HepG2 (cell line): ENCODE results near the gene CRYZL1. TPM values are rescaled to one million over a fixed set of nuclear protein-coding genes. Genes with fewer than 3 reads are reported as not detected.
"Not testable (repeated sequence)": the region's sequence is repeated elsewhere in the genome, so short reads cannot be mapped to it uniquely, and the experiment has no call there.

Source experiments
- ATAC-seq: fragments of 200-7000 bp; cut with Tn5 transposase; 3 replicates; pipeline ENCODE4 v1.9.1; 2020; ENCODE audit warnings: mild to moderate bottlenecking, moderate library complexity
- BruUV-seq: library from RNA; stranded (reverse); fragments of 400-500 nt; replicated peaks from 2 replicates; lab custom pipeline; 2021; lab: Mats Ljungman, UMichigan
- CTCF ChIA-PET: fragments of 300-600 bp; formaldehyde crosslinking; extraction: SDS; loops from one replicate; lab custom pipeline; 2021; ENCODE audit warnings: low total read pairs, inconsistent platforms, low intra/inter-chr PET ratio; lab: Yijun Ruan, JAX
- POLR2A ChIA-PET: fragments of 350-600 bp; sonication (Branson Sonifier 250); formaldehyde crosslinking; loops from one replicate; lab custom pipeline; 2020; ENCODE audit warnings: antibody characterized with exemption, inconsistent platforms; lab: Yijun Ruan, JAX
- DNase-seq: peaks from one replicate; pipeline ENCODE4 v3.0.0-alpha.2; 2015; ENCODE audit warnings: low spot score
- FAIRE-seq: peaks from 3 replicates; lab custom pipeline; 2011; peaks lifted over from hg19 to GRCh38; lab: Jason Lieb, UNC
- H2AFZ ChIP-seq: one replicate; pipeline ENCODE4 v1.6.1; 2011; ENCODE audit warnings: low read length, inconsistent platforms
- H3K27ac ChIP-seq: fragments of 300-600 bp; 3 replicates; pipeline ENCODE4 v1.8.0; 2011; ENCODE audit warnings: mixed run types, mild to moderate bottlenecking, mixed read lengths, low read length, inconsistent platforms; ENCODE audit not compliant: insufficient read depth; ENCODE audit errors: extremely low read length
- H3K27me3 ChIP-seq, 2 experiments: fragments of 200-600 bp in 1 of 2; 2 replicates in 1 of 2; 3 replicates in 1 of 2; pipeline versions ENCODE4 v1.6.0 to v1.8.0; 2011; ENCODE audit warnings: low read length in 2 of 2, mild to moderate bottlenecking in 2 of 2, moderate library complexity in 2 of 2, inconsistent platforms in 1 of 2; ENCODE audit not compliant: insufficient read depth in 2 of 2, control insufficient read depth in 1 of 2
- H3K36me3 ChIP-seq, 2 experiments: fragments of 200-600 bp in 1 of 2; replicated peaks in 1 of 2; 2 replicates in 1 of 2; 3 replicates in 1 of 2; pipeline versions ENCODE4 v1.5.1 to v1.8.0; 2011; ENCODE audit warnings: low read length in 2 of 2, inconsistent platforms in 1 of 2; ENCODE audit not compliant: insufficient read depth in 2 of 2, control insufficient read depth in 1 of 2
- H3K4me1 ChIP-seq: 2 replicates; pipeline ENCODE4 v1.5.1; 2012; ENCODE audit warnings: low read length, inconsistent platforms; ENCODE audit not compliant: insufficient read depth
- H3K4me2 ChIP-seq: 2 replicates; pipeline ENCODE4 v1.6.0; 2011; ENCODE audit warnings: low read depth, low read length, inconsistent platforms
- H3K4me3 ChIP-seq, 3 experiments: fragments of 200-600 bp in 1 of 3; sonication (generic), shearing (Covaris generic) in 1 of 3; replicated peaks in 1 of 3; 2 replicates each; pipeline ENCODE4 v1.5.1; 2011 to 2016; ENCODE audit warnings: low read length in 3 of 3, inconsistent platforms in 2 of 3, low read depth in 2 of 3, mild to moderate bottlenecking in 2 of 3, control low read depth in 1 of 3, mixed read lengths in 1 of 3; ENCODE audit not compliant: insufficient read depth in 1 of 3
- H3K79me2 ChIP-seq: one replicate; pipeline ENCODE4 v1.6.1; 2011; ENCODE audit warnings: low read length, inconsistent platforms; ENCODE audit not compliant: insufficient read depth
- H3K9ac ChIP-seq: 2 replicates; pipeline ENCODE4 v1.6.0; 2011; ENCODE audit warnings: mild to moderate bottlenecking, low read depth, low read length, inconsistent platforms; ENCODE audit not compliant: insufficient read depth
- H3K9me3 ChIP-seq: 2 replicates; pipeline ENCODE4 v1.5.1; 2012; ENCODE audit warnings: mild to moderate bottlenecking, low read length
- H4K20me1 ChIP-seq: 2 replicates; pipeline ENCODE4 v1.6.0; 2011; ENCODE audit warnings: inconsistent platforms, mild to moderate bottlenecking, low read length, moderate library complexity; ENCODE audit not compliant: insufficient read depth
- GMEB1 ChIP-seq: sonication (generic); formaldehyde crosslinking; IDR thresholded peaks from 2 replicates; pipeline ENCODE4 v1.5.1; 2020; ENCODE audit warnings: missing genetic modification reagents, mild to moderate bottlenecking, borderline replicate concordance
- KDM3A ChIP-seq: IDR thresholded peaks from 2 replicates; pipeline ENCODE4 v1.6.1; 2018; ENCODE audit warnings: low read depth, missing compliant biosample characterization
- MED1 ChIP-seq: sonication (generic); formaldehyde crosslinking; IDR thresholded peaks from 2 replicates; pipeline ENCODE4 v1.4.0; 2020; ENCODE audit warnings: missing genetic modification reagents
- MXD3 ChIP-seq: IDR thresholded peaks from 2 replicates; pipeline ENCODE4 v1.6.1; 2016; ENCODE audit warnings: mild to moderate bottlenecking, missing biosample characterization, missing genetic modification reagents
- POLR2G ChIP-seq: fragments of 200-400 bp; formaldehyde crosslinking; IDR thresholded peaks from 2 replicates; pipeline ENCODE4 v1.6.1; 2018; ENCODE audit warnings: mild to moderate bottlenecking, low read depth, low read length, moderate library complexity
- ZGPAT ChIP-seq: IDR thresholded peaks from 2 replicates; pipeline ENCODE4 v1.6.1; 2016; ENCODE audit warnings: mild to moderate bottlenecking
- ZMYM3 ChIP-seq: sonication (generic); formaldehyde crosslinking; IDR thresholded peaks from 2 replicates; pipeline ENCODE4 v1.5.1; 2020; ENCODE audit warnings: mild to moderate bottlenecking, missing genetic modification reagents
- WGBS: methylation state at CpG from one replicate; pipeline ENCODE4 v1.1.6; 2017; ENCODE audit warnings: low lambda C conversion rate; 5-methylcytosine and 5-hydroxymethylcytosine counted together
- in situ Hi-C: cut with HindIII; loops from 2 replicates; pipeline ENCODE4 v1.10.0; 2017; ENCODE audit warnings: low pct_unique_long_range_greater_than_20kb; ENCODE audit not compliant: extremely low pct_ligation_motif_present
- intact Hi-C: fragments of 100-400 bp; cut with micrococcal nuclease; formaldehyde crosslinking; loops from one replicate; pipeline ENCODE4 v1.10.0; 2022; ENCODE audit not compliant: unreplicated experiment
- polyA plus RNA-seq, 8 experiments: library from polyadenylated mRNA; depleted of rRNA in 3 of 8; stranded (reverse) in 7 of 8; unstranded in 1 of 8; fragments of >200 nt; fragmentation: Illumina TruSeq in 4 of 8; extraction: Trizol in 4 of 8; gene quantifications; 2 replicates each; pipeline versions ENCODE4 v1.2.1 to v1.2.3, GENCODE V29; 2011 to 2016; ENCODE audit warnings: low read depth in 4 of 8, missing spikeins in 1 of 8, mixed read lengths in 1 of 8; ENCODE audit not compliant: insufficient read depth in 1 of 8
- total RNA-seq, 5 experiments: library from RNA; depleted of rRNA; stranded (reverse); fragments of >200 nt; fragmentation: Illumina TruSeq; extraction: Trizol; gene quantifications; 2 replicates each; pipeline ENCODE4 v1.2.3, GENCODE V29; 2016; ENCODE audit warnings: low read depth in 1 of 5

The CRYZL1 gene
- total and polyA plus RNA-seq, 2 of the 13 experiments (the other 11 are each of a cell fraction or from before 2014, with no cell fraction given) = 20.3 to 27.7 TPM

- H3K4me1 ChIP-seq, H2AFZ ChIP-seq, H3K4me3 ChIP-seq, BruUV-seq, H4K20me1 ChIP-seq, H3K4me2 ChIP-seq, intact Hi-C loops, H3K9me3 ChIP-seq, ATAC-seq, H3K36me3 ChIP-seq, H3K9ac ChIP-seq, FAIRE-seq, DNase-seq, H3K27me3 ChIP-seq, POLR2A ChIA-PET, CTCF ChIA-PET, H3K27ac ChIP-seq, in situ Hi-C loops: not testable (repeated sequence)
- peaks cover 19% of the 10 kb centered on the region for H3K79me2 ChIP-seq
- 97% methylated on average over 5 of the region's 5 CpGs for WGBS
Observed at GRCh38 chr21:33676666-33677065, 35.1 kb upstream of the CRYZL1 start.

- no TSS peak for BruUV-seq
- 100% methylated on average over 1 of the region's 1 CpG for WGBS
- Histone ChIP-seq H3K79me2 (peaks cover 21% of the 10 kb centered on the region), H3K36me3 (no peaks in the 10 kb centered on the region), H3K9me3 (no peaks in the 10 kb centered on the region), H4K20me1 (no peaks in the 10 kb centered on the region), H3K4me2 (no peak overlapping the region), H2AFZ (no peak overlapping the region), H3K4me3 (no peak overlapping the region), H3K27me3 (no peaks in the 10 kb centered on the region; a peak in 1 of 5 replicates)
- FAIRE-seq = no peak
- in situ Hi-C loops = no loop called here
- no peak for ATAC-seq
- CTCF ChIA-PET = no interaction called here
- POLR2A ChIA-PET = no interaction called here
- no peak for DNase-seq
- no peak for TF ChIP-seq POLR2G
- no peak for TF ChIP-seq MXD3 (CRISPR knock-in tag)
- TF ChIP-seq ZMYM3 (CRISPR knock-in tag) = no peak
- no peak for TF ChIP-seq MED1
- TF ChIP-seq ZGPAT = no peak
- TF ChIP-seq GMEB1 (CRISPR knock-in tag) = no peak
- TF ChIP-seq KDM3A (CRISPR knock-in tag) = no peak
- TF ChIP-seq, all 625 proteins: peak for 0
- Histone ChIP-seq H3K9ac (no peak overlapping the region), H3K27ac (no peak overlapping the region), H3K4me1 (no peaks in the 10 kb centered on the region)
- intact Hi-C loops = no loop called here
Observed at GRCh38 chr21:33674226-33674625, 32.7 kb upstream of the CRYZL1 start.
